Thyroid gland (tissue), 4 donors: ENCODE measurements around the gene GREB1. TPM values are rescaled to one million over a fixed set of nuclear protein-coding genes. Genes with fewer than 3 reads are reported as not detected.

ENCODE experiments used
- DNase-seq, 2 donors: peaks; one replicate each; pipeline ENCODE4 v3.0.0-alpha.2; 2019
- H3K27ac ChIP-seq, 3 donors: fragments of 200-600 bp; sonication (generic); 1 replicate in 2 of 3; 2 replicates in 1 of 3; pipeline ENCODE4 v1.5.1; 2016 to 2019; ENCODE audit warnings: mild to moderate bottlenecking in 1 of 3, moderate library complexity in 1 of 3
- H3K27me3 ChIP-seq: fragments of 200-600 bp; sonication (generic); one replicate; pipeline ENCODE4 v1.5.1; 2019
- H3K36me3 ChIP-seq, 2 donors: fragments of 200-600 bp; sonication (generic); one replicate each; pipeline ENCODE4 v1.5.1; 2016 to 2019
- H3K4me1 ChIP-seq, 2 donors: fragments of 200-600 bp; sonication (generic); one replicate each; pipeline ENCODE4 v1.5.1; 2017 to 2019
- H3K4me3 ChIP-seq, 3 donors: fragments of 200-600 bp; sonication (generic); replicated peaks in 1 of 3; 1 replicate in 2 of 3; 2 replicates in 1 of 3; pipeline ENCODE4 v1.5.1; 2016; ENCODE audit warnings: mild to moderate bottlenecking in 1 of 3
- H3K9me3 ChIP-seq: fragments of 200-600 bp; sonication (generic); one replicate; pipeline ENCODE4 v1.5.1; 2017
- POLR2A ChIP-seq, 2 donors: fragments of 450-650 bp; IDR thresholded peaks; one replicate each; pipeline ENCODE4 v1.6.1; 2017; ENCODE audit warnings: antibody characterized with exemption in 2 of 2, mild to moderate bottlenecking in 2 of 2, moderate library complexity in 1 of 2
- WGBS, 2 donors: methylation state at CpG; one replicate each; pipeline ENCODE4 v1.1.5; 2017; 5-methylcytosine and 5-hydroxymethylcytosine counted together
- intact Hi-C: fragments of 100-400 bp; cut with DNase I; formaldehyde crosslinking; loops from one replicate; pipeline ENCODE4 v1.15.1; 2023
- total RNA-seq, 4 donors: library from RNA; depleted of rRNA; stranded (reverse); fragments of >200 nt; gene quantifications; one replicate each; pipeline ENCODE4 v1.2.3, GENCODE V29; 2016
- TF ChIP-seq, protein P1 (sequence below), 6 experiments: fragments of 200-600 bp in 3 of 6; fragments of 450-650 bp in 3 of 6; sonication (generic) in 3 of 6; IDR thresholded peaks; one replicate each; pipeline ENCODE4 v1.5.1; 2016 to 2019; ENCODE audit warnings: antibody characterized with exemption in 6 of 6, mild to moderate bottlenecking in 2 of 6, inconsistent platforms in 1 of 6, moderate library complexity in 1 of 6

GREB1 gene
- total RNA-seq, 4 donors from 2014 or later, result 0.94 to 4.2 (median 2.0) TPM

DNA sequence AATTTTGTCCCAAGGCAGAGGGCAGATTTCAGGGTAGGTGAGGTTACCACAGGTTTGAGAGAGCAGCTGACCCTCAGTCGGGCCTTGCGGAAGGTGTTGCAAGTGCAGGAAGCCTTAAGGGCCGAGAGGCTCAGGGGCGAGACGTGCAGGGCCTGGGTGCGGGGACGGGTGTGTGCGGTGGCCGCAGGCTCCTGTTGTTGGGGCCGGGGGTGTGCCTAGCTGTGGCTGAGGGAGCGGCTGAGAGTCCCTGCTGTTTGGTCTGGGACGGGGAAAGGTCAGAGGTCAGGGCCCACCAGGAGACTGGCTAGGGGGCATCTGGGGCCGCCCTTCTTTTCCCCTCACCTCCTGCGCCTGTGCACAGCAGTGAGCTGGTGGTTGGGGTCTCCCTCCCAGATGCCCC, 83.7 kb downstream of the GREB1 start:
- WGBS, 2 donors, result 91 to 95% methylated on average over 12 of the region's 14 CpGs
- Histone ChIP-seq H3K9me3 (no peaks in the 10 kb centered on the region), H3K36me3 (no peaks in the 10 kb centered on the region), H3K27ac (no peak overlapping the region), H3K27me3 (no peaks in the 10 kb centered on the region), H3K4me1 (no peaks in the 10 kb centered on the region), H3K4me3 (no peak overlapping the region)
- DNase-seq, result no peak
- TF ChIP-seq, protein P1, sequence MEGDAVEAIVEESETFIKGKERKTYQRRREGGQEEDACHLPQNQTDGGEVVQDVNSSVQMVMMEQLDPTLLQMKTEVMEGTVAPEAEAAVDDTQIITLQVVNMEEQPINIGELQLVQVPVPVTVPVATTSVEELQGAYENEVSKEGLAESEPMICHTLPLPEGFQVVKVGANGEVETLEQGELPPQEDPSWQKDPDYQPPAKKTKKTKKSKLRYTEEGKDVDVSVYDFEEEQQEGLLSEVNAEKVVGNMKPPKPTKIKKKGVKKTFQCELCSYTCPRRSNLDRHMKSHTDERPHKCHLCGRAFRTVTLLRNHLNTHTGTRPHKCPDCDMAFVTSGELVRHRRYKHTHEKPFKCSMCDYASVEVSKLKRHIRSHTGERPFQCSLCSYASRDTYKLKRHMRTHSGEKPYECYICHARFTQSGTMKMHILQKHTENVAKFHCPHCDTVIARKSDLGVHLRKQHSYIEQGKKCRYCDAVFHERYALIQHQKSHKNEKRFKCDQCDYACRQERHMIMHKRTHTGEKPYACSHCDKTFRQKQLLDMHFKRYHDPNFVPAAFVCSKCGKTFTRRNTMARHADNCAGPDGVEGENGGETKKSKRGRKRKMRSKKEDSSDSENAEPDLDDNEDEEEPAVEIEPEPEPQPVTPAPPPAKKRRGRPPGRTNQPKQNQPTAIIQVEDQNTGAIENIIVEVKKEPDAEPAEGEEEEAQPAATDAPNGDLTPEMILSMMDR (IDR thresholded peaks at IDR 0.05), result no peak
- TF ChIP-seq POLR2A (IDR thresholded peaks at IDR 0.05), result no peak
- intact Hi-C loops, result no loop called here

DNA sequence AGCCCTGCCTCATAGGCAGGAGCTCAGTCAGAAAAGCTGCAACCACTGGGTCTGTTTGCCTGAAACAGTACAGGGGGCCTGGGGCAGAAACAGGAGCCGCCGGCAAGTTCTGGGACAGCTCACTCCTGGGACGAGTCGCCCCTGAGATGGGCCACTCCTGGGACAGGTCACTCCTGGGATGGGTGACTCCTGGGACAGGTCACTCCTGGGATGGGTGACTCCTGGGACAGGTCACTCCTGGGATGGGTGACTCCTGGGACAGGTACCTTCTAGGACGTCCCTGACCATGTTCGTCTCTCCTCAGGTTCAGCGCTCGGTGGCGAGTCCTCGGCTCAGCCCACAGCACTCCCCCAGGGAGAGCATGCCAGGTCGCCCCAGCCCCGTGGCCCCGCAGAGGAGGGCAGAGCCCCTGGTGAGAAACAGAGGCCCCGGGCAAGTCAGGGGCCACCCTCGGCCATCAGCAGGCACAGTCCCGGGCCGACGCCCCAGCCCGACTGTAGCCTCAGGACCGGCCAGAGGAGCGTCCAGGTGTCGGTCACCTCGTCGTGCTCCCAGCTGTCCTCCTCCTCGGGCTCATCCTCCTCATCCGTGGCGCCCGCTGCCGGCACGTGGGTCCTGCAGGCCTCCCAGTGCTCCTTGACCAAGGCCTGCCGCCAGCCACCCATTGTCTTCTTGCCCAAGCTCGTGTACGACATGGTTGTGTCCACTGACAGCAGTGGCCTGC, 84.3 kb downstream of the GREB1 start:
- 88 to 96% methylated on average over 13 to 32 of the region's 33 CpGs for WGBS, 2 donors
- intact Hi-C loops, result no loop called here

DNA sequence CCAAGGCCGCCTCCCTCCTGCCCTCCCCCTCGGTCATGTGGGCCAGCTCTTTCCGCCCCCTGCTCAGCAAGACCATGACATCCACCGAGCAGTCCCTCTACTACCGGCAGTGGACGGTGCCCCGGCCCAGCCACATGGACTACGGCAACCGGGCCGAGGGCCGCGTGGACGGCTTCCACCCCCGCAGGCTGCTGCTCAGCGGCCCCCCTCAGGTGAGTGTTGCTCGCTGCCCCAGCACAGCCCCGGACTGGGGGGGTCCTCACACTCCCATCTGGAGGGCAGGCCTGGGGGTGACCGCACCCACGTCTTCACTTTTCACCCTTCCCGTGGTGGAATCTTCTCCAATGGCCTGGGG, 84.8 kb downstream of the GREB1 start:
- intact Hi-C loops, result no loop called here
- no peak for TF ChIP-seq POLR2A (IDR thresholded peaks at IDR 0.05)
- TF ChIP-seq, protein P1 (IDR thresholded peaks at IDR 0.05), result no peak
- Histone ChIP-seq H3K36me3 (no peaks in the 10 kb centered on the region), H3K27ac (no peak overlapping the region), H3K27me3 (no peaks in the 10 kb centered on the region), H3K4me1 (no peaks in the 10 kb centered on the region), H3K4me3 (no peak overlapping the region), H3K9me3 (no peaks in the 10 kb centered on the region)
- WGBS, 2 donors, result 93 to 95% methylated on average over 13 to 19 of the region's 20 CpGs
- DNase-seq, result no peak

More for the DNA sequence above, 84.3 kb downstream of the GREB1 start:
- no peaks in the 10 kb centered on the region for H3K4me1 ChIP-seq
- H3K9me3 ChIP-seq, result no peaks in the 10 kb centered on the region
- no peak overlapping the region for H3K4me3 ChIP-seq
- H3K27ac ChIP-seq, result no peak overlapping the region
- no peak for TF ChIP-seq POLR2A (IDR thresholded peaks at IDR 0.05)
- TF ChIP-seq, protein P1 (IDR thresholded peaks at IDR 0.05), result no peak
- H3K36me3 ChIP-seq, result no peaks in the 10 kb centered on the region
- H3K27me3 ChIP-seq, result no peaks in the 10 kb centered on the region
- no peak for DNase-seq

DNA sequence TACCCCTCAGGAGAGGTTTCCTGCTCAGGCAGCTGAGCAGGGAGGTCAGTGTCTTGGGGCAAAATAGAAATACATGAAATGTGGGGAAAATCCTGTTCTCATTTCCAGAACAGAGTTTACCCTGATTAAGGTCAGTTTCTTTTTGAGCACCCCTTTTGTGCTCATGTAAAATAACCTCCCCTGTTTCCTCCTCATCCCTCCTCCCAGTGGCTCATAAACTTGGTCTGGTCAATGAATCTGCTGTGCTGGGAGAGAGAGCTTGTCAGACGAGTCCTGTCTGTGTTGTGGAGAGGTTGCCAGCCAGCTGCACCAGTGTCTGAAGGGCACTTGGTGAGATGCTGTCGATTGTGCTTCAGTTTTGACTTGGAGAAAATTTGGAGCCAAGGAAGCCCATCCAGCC, 87.6 kb downstream of the GREB1 start:
- intact Hi-C loops, result no loop called here
- DNase-seq, result no peak
- H3K4me3 ChIP-seq, result no peak overlapping the region
- no peaks in the 10 kb centered on the region for H3K9me3 ChIP-seq
- H3K4me1 ChIP-seq, result no peaks in the 10 kb centered on the region
- H3K27ac ChIP-seq, result no peak overlapping the region
- 26 to 31% methylated on average over 2 of the region's 2 CpGs for WGBS, 2 donors
- H3K27me3 ChIP-seq, result no peaks in the 10 kb centered on the region
- H3K36me3 ChIP-seq, result no peaks in the 10 kb centered on the region
- TF ChIP-seq, protein P1 (IDR thresholded peaks at IDR 0.05), result no peak
- TF ChIP-seq POLR2A (IDR thresholded peaks at IDR 0.05), result no peak

DNA sequence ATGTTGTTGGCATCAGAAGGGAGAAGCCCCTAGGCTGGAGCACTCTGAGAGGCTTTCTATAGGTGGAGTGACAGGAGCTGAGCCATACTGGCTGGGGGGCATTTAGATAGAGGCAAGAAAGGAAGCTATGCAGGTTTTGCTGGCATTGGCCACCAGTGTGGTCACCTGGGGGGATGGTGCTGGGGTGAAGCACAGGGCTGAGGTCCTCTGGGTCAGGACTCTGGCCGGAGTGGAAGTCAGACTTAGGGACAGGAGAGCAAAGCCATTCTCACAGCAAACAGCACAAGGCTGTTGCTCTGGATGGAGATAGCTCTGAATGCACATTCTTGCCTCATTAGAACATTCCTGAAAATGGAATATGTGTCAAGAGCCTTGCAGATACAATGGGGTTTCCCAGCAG, 88.8 kb downstream of the GREB1 start:
- no peaks in the 10 kb centered on the region for H3K9me3 ChIP-seq
- no peak for DNase-seq
- intact Hi-C loops, result no loop called here
- H3K27me3 ChIP-seq, result no peaks in the 10 kb centered on the region
- H3K27ac ChIP-seq, result no peak overlapping the region
- WGBS, 2 donors, result 67 to 91% methylated on average over 1 of the region's 1 CpG
- H3K4me3 ChIP-seq, result no peak overlapping the region
- H3K36me3 ChIP-seq, result no peaks in the 10 kb centered on the region
- no peaks in the 10 kb centered on the region for H3K4me1 ChIP-seq
- TF ChIP-seq POLR2A (IDR thresholded peaks at IDR 0.05), result no peak
- TF ChIP-seq, protein P1 (IDR thresholded peaks at IDR 0.05), result no peak
